ENCODE results near the gene MYOG. TPM values are rescaled to one million over a fixed set of nuclear protein-coding genes. Genes with fewer than 3 reads are reported as not detected.

MYOG gene
- total RNA-seq, 1 donor from 2014 or later = not detected

DNA sequence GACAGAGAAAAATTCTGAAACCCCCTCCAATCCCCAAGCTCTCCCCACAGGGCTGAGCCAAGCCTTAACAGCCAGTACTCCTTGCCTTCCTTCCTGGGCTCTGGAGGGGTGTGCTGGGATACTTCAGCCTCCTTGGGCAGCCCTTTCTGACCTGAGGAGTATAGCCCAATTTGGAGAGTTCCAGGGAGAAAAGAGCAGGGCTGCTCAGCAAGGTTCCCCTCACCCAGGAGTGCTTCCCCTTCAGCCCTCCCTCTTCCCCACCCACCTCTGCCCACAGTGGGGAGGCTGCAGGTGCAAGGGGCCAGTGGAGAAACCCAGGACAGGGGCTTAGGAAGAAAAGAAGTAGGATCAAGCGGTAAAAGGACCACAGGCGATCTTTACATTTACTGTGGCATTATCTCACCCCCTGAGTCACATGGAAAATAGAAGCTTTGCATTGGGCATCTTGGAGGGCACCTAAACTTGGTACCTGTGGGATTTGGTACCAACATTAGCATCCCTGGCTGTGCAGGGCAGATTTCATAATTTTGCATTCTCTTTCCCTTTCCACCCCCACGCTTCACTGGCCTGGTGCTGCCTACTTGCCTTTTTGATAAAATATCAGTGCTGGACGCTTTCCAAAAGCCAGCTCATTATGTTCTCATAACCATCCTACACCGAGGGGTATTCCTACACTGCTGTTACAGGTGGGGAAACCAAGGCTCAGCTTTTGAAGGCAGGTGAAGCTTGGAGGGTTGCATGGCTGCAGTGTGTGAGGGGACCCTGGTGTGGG is 38.9 kb upstream of the MYOG start:
- DNase-seq (ENCODE audit: low spot score) = no peak

DNA sequence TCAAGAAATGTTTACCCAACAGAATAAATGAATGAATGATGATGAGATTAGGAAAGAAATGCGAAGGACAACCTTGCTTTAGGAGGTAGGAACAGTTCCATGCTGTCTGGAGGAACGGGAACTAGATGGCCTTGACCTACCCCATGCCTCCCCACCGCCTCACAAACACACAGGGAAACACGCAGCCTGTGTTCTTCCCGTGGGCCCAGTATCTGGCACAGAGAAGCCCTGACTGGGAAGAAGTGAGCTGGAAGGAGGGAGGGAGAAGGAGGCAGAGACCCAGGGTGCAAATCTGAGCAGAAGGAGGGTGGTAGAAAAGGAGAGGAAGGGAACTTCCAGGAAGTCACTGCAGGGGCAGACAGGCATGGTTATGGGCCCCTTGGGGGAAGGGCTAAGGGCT is 38.2 kb upstream of the MYOG start:
- peaks cover 52% of the 10 kb centered on the region for H3K27me3 Mint-ChIP-seq (ENCODE audit: insufficient read depth)
- no peak overlapping the region for H3K27ac Mint-ChIP-seq
- DNase-seq (ENCODE audit: low spot score) = no peak
- no peaks in the 10 kb centered on the region for H3K9me3 Mint-ChIP-seq
- peaks cover 19% of the 10 kb centered on the region for H3K4me1 Mint-ChIP-seq (ENCODE audit: low read depth)
- no peak overlapping the region for H3K4me3 Mint-ChIP-seq
- H3K36me3 Mint-ChIP-seq (ENCODE audit: low read depth) = no peaks in the 10 kb centered on the region
- intact Hi-C loops (cut with micrococcal nuclease) = loop anchor here (10.0 kb wide), 1 partner anchor 321 kb away; no protein-coding TSS in a partner anchor

More for the DNA sequence above, 38.9 kb upstream of the MYOG start:
- intact Hi-C loops (cut with micrococcal nuclease) = loop anchor here (10.0 kb wide), 1 partner anchor 320 kb away; no protein-coding TSS in a partner anchor
- Mint-ChIP-seq H3K27ac (no peak overlapping the region), H3K27me3 (ENCODE audit: insufficient read depth) (peaks cover 55% of the 10 kb centered on the region), H3K4me1 (ENCODE audit: low read depth) (peaks cover 19% of the 10 kb centered on the region), H3K9me3 (no peaks in the 10 kb centered on the region), H3K36me3 (ENCODE audit: low read depth) (no peaks in the 10 kb centered on the region), H3K4me3 (no peak overlapping the region)

DNA sequence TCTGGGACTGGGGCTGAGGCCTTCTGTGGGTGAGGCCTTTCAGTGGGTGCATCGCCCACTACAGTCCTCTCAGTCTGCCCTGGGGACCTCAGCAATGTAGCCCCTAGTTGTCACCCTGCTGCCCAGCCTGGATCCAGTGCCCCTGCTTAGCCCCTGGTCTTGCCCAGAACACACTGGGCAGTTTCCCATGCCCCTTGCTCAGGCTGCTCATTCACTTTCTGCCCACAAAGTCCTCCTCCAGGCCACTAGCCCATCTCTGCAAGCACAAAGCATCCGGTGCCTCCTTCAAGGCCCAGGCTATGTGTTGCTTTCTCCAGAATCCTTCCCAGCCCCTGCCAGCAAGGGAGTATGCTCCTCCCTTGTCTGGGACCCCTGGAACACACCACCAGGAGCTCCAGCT is 36.3 kb upstream of the MYOG start:
- DNase-seq (ENCODE audit: low spot score) = no peak
- H3K4me1 Mint-ChIP-seq (ENCODE audit: low read depth) = peaks cover 16% of the 10 kb centered on the region
- H3K4me3 Mint-ChIP-seq = no peak overlapping the region
- peaks cover 52% of the 10 kb centered on the region for H3K27me3 Mint-ChIP-seq (ENCODE audit: insufficient read depth)
- no peaks in the 10 kb centered on the region for H3K36me3 Mint-ChIP-seq (ENCODE audit: low read depth)
- H3K9me3 Mint-ChIP-seq = no peaks in the 10 kb centered on the region
- H3K27ac Mint-ChIP-seq = no peak overlapping the region
- intact Hi-C loops (cut with micrococcal nuclease) = loop anchor here (10.0 kb wide), 1 partner anchor 323 kb away; no protein-coding TSS in a partner anchor

DNA sequence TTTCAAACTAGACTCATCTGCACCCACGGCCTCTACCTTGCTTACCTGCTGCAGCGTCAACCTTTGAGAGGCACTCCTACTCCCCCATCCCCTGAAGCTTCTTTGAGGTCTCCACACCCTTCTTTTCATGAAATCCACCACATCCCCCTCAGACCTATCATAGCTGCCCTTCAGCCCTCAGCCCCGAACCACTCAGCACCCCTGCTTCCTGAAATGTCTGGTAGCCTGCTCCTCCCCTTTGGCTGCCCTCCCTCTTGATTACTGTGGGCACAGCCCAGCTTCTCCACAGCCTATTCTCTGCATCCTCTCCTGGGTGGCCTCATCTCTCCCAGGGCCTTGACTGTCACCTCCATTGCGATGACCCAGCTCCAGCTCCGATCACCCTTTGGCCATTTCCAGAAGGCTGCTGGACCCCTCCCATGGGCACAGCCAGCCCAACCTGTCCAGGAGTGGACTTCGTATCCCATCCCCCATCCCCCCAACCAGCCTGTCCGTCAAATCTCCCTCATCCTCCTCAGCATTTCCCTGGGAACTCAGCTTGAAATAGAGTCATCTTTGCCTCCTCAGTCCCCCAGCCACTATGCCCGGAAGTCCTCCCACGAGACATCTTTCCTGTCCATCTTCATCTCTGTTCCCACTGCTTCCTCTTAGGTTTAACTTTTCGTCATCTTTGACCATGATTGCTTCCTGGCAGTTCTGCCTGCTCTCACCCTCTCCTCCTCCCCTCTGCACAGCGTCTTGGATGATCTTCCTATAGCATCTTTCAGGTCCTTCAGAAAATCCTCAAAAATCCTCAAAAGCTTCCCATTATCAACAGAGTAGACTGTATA is 35.6 kb upstream of the MYOG start:
- Mint-ChIP-seq H3K36me3 (ENCODE audit: low read depth) (no peaks in the 10 kb centered on the region), H3K27ac (no peak overlapping the region), H3K4me1 (ENCODE audit: low read depth) (peaks cover 11% of the 10 kb centered on the region), H3K27me3 (ENCODE audit: insufficient read depth) (peaks cover 44% of the 10 kb centered on the region), H3K9me3 (no peaks in the 10 kb centered on the region), H3K4me3 (no peak overlapping the region)
- intact Hi-C loops (cut with micrococcal nuclease) = loop anchor here (10.0 kb wide), 1 partner anchor 323 kb away; no protein-coding TSS in a partner anchor
- DNase-seq (ENCODE audit: low spot score) = no peak

DNA sequence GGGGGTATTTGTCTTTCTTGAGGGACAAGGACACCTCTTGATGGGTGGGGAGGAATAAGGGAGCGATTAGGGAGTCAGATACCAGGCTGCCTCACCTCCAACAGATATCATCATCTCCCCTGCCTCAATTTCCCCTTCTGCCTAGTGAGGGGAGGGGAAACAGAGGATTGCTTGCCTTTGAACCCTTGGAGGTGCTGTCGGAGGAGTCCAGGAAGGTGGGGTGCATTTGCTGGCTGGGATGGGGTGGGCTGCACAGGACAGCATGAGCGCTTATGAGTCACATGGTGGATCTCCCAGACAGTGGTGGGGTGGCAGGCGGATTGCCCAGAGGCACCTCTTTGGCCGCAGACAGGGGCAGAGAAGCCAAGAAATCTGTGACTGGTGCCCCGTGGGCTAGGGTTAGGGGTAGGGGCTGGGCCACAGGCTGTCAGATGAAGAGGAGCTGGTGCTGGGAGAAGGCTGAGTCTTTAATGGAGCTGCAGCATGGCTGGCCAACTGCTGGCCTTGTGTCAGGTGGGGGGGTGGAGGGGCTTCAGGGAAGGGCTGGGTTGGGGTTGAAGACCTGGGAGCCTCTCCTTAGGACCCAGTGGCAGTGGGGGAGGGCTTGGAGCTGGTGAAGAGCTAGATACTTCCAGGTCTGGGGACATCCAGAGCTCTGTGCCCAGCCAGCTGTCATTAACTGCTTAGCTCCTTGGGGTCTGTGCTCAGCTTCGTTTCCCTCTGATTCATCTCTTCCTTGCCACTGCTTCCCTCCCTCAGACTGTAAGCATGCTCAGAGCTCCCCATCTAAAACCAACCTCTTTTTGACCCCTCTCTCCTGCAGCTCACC is 34.7 kb upstream of the MYOG start:
- Mint-ChIP-seq H3K4me3 (no peak overlapping the region), H3K36me3 (ENCODE audit: low read depth) (no peaks in the 10 kb centered on the region), H3K4me1 (ENCODE audit: low read depth) (peaks cover 11% of the 10 kb centered on the region), H3K27me3 (ENCODE audit: insufficient read depth) (peaks cover 37% of the 10 kb centered on the region), H3K9me3 (no peaks in the 10 kb centered on the region), H3K27ac (no peak overlapping the region)
- DNase-seq (ENCODE audit: low spot score) = no peak
- intact Hi-C loops (cut with micrococcal nuclease) = loop anchor here (10.0 kb wide), 1 partner anchor 324 kb away; no protein-coding TSS in a partner anchor

DNA sequence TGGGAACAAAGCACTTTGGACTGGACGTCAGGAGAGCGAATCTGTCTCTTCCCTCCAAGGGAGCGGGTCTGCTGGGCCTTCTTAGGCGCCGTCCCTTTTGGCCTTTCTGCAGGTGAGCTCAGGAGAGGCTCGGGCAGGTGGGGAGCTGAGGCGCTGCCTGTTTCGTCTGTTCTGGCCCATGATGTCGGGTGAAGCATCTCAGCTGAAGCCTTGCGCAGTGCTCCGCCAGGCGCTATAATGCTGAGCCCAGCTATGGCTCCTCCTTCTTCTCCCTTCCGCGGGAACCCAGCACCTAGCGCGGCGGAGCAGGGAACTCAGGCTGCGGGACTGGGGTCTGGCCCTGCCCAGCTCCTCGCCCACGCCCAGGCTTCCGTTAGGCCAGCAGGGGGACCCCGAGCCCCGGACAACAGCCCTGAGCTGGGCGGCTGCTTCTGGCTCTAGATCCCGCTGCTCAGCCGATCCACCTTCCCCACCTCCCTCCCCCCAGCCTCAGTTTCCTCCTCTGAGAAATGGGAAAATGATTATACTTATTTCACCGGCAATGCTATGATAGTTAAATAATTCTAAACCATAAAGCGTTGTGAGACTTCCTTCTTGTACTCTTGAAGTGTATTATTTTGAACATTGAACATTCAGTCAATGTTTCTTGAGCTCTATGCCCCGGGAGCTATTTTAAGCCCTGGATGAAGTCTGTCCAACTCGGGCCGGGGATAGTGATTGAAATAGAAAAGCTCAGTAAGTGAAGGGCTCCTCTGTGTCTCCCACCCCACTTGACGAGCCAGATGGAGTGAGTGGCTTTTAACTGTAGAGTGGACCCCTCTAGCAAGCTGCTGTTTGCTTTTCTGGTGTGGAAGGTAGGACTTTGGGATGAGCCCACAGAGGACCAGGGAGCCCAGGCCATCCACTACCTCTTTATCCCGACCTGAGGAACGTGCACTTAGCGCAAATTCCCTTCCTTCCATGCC is 32.1 kb upstream of the MYOG start:
- H3K27me3 Mint-ChIP-seq (ENCODE audit: insufficient read depth) = peaks cover 31% of the 10 kb centered on the region
- DNase-seq (ENCODE audit: low spot score) = no peak
- intact Hi-C loops (cut with micrococcal nuclease) = loop anchor here (1.0 kb wide), 1 partner anchor 98 kb away; no protein-coding TSS in a partner anchor
- H3K9me3 Mint-ChIP-seq = no peaks in the 10 kb centered on the region
- no peaks in the 10 kb centered on the region for H3K36me3 Mint-ChIP-seq (ENCODE audit: low read depth)
- H3K4me1 Mint-ChIP-seq (ENCODE audit: low read depth) = peaks cover 11% of the 10 kb centered on the region
- H3K4me3 Mint-ChIP-seq = no peak overlapping the region
- H3K27ac Mint-ChIP-seq = no peak overlapping the region

DNA sequence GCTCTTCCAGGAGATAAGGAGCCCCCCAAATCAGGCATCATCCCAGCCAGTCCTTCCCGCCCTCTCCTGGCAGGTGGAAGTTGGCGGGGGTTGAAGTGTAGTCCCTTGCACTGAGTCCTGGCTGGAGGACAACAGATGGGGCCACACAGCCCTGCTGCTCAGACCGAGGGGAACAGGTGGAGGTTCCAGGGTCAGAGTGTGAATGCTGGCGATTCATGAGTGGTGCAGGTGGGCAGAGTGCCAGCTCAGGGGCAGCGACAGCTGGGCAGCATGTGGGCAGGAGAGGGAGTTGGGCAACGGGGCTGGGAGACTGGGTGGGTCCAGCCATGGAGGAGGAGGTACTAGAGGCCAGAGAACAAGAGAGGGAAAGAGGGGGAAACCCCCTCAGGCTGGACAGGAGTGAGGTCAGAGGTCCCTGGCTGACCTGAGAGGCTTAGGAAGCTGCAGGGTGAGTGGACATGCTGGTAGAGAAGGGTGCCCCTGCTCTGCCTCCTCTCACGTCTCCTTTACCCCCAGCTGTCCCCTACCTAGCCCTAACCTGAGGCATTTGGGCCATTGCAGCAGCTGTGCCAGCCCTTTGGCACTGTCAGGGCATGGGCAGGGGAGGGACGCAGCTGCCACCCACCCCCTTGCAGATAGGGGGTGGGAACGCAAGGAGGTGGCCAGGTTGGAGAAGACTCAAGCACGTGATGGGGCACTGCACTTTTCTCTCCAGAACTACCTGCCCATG is 30.4 kb upstream of the MYOG start:
- Mint-ChIP-seq H3K4me1 (ENCODE audit: low read depth) (peaks cover 5% of the 10 kb centered on the region), H3K4me3 (no peak overlapping the region), H3K9me3 (no peaks in the 10 kb centered on the region), H3K36me3 (ENCODE audit: low read depth) (no peaks in the 10 kb centered on the region), H3K27ac (no peak overlapping the region), H3K27me3 (ENCODE audit: insufficient read depth) (peaks cover 21% of the 10 kb centered on the region)
- intact Hi-C loops (cut with micrococcal nuclease) = no loop called here
- DNase-seq (ENCODE audit: low spot score) = no peak

DNA sequence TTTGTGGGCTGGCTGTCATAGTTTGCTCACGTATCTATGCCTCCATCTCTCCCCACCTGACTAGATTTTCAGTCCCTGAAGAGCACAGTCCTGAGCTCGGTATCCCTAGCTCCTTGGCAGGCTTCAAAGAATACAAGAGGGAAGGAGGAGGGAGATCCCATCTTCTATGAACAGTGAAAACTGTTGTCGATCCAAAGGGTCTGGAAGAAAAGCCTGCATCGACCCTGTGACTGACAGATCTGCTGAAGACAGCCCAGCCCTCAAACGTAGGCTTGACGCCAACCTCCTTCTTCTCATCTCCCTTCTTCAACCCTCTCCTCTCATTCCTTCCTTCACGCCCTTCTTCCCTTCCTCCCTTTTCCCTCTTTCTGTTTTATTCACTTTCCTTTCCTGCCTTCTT is 28.4 kb upstream of the MYOG start:
- Mint-ChIP-seq H3K9me3 (no peaks in the 10 kb centered on the region), H3K36me3 (ENCODE audit: low read depth) (no peaks in the 10 kb centered on the region), H3K27ac (no peak overlapping the region), H3K4me3 (no peak overlapping the region), H3K27me3 (ENCODE audit: insufficient read depth) (peaks cover 19% of the 10 kb centered on the region), H3K4me1 (ENCODE audit: low read depth) (no peaks in the 10 kb centered on the region)
- no peak for DNase-seq (ENCODE audit: low spot score)
- intact Hi-C loops (cut with micrococcal nuclease) = no loop called here

DNA sequence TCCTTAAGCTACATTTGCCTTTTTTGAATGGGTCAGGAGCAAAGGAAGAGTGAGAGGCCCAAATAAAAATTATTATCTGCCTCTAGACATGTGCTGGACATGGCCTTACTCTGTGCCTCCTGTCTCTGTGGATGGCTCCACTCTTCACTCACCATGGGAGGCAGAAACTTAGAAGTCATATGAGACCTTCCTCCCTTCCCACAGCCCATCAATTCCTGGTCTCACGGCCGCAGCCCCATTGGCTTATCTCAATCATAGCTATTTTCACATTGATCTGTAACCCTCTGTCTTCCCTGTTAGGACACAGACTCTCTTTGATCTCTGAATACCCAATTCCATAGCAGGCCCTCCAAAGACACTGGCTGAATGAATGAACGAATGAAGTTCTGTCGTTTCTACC is 27.5 kb upstream of the MYOG start:
- Mint-ChIP-seq H3K36me3 (ENCODE audit: low read depth) (no peaks in the 10 kb centered on the region), H3K4me1 (ENCODE audit: low read depth) (no peaks in the 10 kb centered on the region), H3K27ac (no peak overlapping the region), H3K4me3 (no peak overlapping the region), H3K27me3 (ENCODE audit: insufficient read depth) (peaks cover 20% of the 10 kb centered on the region), H3K9me3 (no peaks in the 10 kb centered on the region)
- no peak for DNase-seq (ENCODE audit: low spot score)
- intact Hi-C loops (cut with micrococcal nuclease) = no loop called here

DNA sequence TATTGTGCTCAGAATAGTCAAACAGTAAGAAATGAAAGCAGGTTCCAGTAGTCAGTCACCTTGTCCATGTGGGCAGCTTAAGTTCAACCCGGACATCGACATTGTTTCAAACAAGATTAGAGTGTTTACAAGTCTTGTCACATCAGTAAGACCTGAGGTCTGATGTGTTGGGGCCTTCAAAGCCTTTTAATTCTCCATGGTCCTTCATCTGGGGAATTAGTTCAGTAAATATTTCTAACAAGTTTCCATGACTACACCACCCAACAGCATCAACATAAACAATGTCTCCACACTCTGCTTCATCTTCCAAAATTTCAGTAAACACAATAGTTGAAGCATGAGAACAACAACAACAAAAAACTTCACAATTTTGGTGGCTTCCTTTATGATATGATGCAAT is 26.7 kb upstream of the MYOG start:
- Mint-ChIP-seq H3K36me3 (ENCODE audit: low read depth) (no peaks in the 10 kb centered on the region), H3K27ac (no peak overlapping the region), H3K9me3 (no peaks in the 10 kb centered on the region), H3K4me1 (ENCODE audit: low read depth) (no peaks in the 10 kb centered on the region), H3K27me3 (ENCODE audit: insufficient read depth) (peaks cover 15% of the 10 kb centered on the region), H3K4me3 (no peak overlapping the region)
- intact Hi-C loops (cut with micrococcal nuclease) = no loop called here
- no peak for DNase-seq (ENCODE audit: low spot score)

DNA sequence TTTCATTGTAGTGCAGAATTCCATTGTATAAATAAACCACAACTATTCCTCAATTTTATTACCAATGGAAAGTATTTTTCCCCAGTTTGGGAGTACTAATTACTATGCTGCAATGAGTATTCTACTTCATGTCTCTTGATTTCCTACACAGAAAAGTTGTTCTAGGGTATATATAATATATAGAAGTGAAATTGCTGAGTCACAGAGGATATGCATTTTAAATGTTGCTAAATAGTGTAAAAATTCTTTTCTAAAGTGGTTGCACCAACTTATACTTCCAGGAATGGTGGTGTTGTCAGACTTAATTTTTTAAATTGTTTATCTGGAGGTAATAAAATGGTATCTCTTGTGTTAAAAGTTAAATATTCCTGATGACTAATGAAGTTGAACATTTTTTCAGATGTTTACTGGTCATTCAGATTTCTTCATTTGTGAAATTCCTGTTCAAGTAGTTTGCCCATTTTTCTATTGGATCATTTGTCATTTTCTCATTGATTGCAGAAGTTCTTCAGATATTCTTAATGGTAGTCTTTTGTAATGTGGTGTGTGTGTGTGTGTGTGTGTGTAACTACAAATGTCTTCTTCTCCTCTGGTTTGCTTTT is 19.1 kb upstream of the MYOG start:
- Mint-ChIP-seq H3K36me3 (ENCODE audit: low read depth) (no peaks in the 10 kb centered on the region), H3K9me3 (no peaks in the 10 kb centered on the region), H3K27ac (no peak overlapping the region), H3K4me3 (no peak overlapping the region), H3K4me1 (ENCODE audit: low read depth) (no peaks in the 10 kb centered on the region), H3K27me3 (ENCODE audit: insufficient read depth) (peaks cover 30% of the 10 kb centered on the region)
- no peak for DNase-seq (ENCODE audit: low spot score)
- intact Hi-C loops (cut with micrococcal nuclease) = no loop called here

All from activated T-helper 1 cell treated with anti-CD3 and anti-CD28 coated beads, Interleukin-12 subunit alpha, Interleukin-12 subunit beta, Interleukin-2, Interleukin-4 antibody, amounts not matched to agents 30 ng/mL and 10 ng/mL and 1 ng/mL, durations not matched to agents 14 hours and 24 hours and 36 hours (primary cell).